ENCODE results near the gene ROBO3.

DNA sequence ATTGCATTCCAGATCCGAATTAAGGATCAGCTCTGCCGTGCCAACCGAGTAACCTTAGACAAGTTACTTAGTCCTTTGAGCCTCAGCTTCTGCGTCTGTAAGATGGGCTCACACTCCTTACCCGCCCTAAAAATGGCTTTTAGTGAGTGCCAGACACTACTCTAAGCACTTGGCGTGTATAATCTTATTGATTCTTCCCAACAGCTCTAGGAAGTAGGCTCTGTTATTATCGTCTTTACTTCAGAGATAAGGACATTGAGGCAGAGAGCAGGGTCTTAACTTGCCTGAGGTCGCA lies 21.7 kb upstream of the ROBO3 start:
- no peak for TF ChIP-seq RFX5 (IDR thresholded peaks at IDR 0.05; ENCODE audit: borderline replicate concordance, low read depth, low read length)
- no peak for TF ChIP-seq EP300 (IDR thresholded peaks at IDR 0.05; ENCODE audit: borderline replicate concordance in 1 of 2, low read depth in 2 of 2, low read length in 2 of 2)
- TF ChIP-seq NRF1 (IDR thresholded peaks at IDR 0.05; ENCODE audit: low read depth, low read length), result no peak
- TF ChIP-seq SIN3A (conservative IDR thresholded peaks at IDR 0.05 in 1 of 2, IDR thresholded peaks at IDR 0.05 in 1 of 2; ENCODE audit: low read depth in 1 of 2, low read length in 2 of 2), result no peak

Measured in H1 (cell line).